Hepatocyte (in vitro differentiated cells): ENCODE results near the gene USP48.

Experiments used
- CTCF ChIP-seq: fragments of 200-600 bp; sonication (generic); IDR thresholded peaks from 2 replicates; pipeline ENCODE4 v1.5.1; 2016; ENCODE audit warnings: antibody characterized with exemption, mild to moderate bottlenecking; ENCODE audit not compliant: poor library complexity
- EZH2 ChIP-seq: fragments of 200-600 bp; sonication (generic); IDR thresholded peaks from 2 replicates; pipeline ENCODE4 v1.6.1; 2016; ENCODE audit warnings: antibody characterized with exemption, mild to moderate bottlenecking, borderline replicate concordance
- EZH2phosphoT487 ChIP-seq: fragments of 200-600 bp; sonication (generic); IDR thresholded peaks from one replicate; pipeline ENCODE4 v1.6.1; 2018; ENCODE audit warnings: antibody characterized with exemption, mild to moderate bottlenecking, low read depth, moderate library complexity; ENCODE audit not compliant: unreplicated experiment, severe bottlenecking

- no peak for TF ChIP-seq CTCF
- TF ChIP-seq EZH2: no peak
- TF ChIP-seq EZH2phosphoT487: no peak
Measured at GRCh38 chr1:21829294-21829693, 46.3 kb upstream of the USP48 start.
